Stomach (tissue), 4 donors: ENCODE results near the gene PRLH.

Experiments used
- CTCF ChIP-seq, 7 experiments: fragments of 450-650 bp in 4 of 7; fragments of 200-600 bp in 3 of 7; sonication (generic) in 3 of 7; IDR thresholded peaks; one replicate each; pipeline ENCODE4 v1.5.1; 2016 to 2019; ENCODE audit warnings: antibody characterized with exemption in 7 of 7, control low read depth in 2 of 7, mild to moderate bottlenecking in 1 of 7
- EP300 ChIP-seq: sonication (generic); formaldehyde crosslinking; IDR thresholded peaks from one replicate; pipeline ENCODE4 v1.6.1; 2017; ENCODE audit warnings: antibody characterized with exemption
- POLR2A ChIP-seq, 4 donors: fragments of 450-650 bp; IDR thresholded peaks; one replicate each; pipeline ENCODE4 v1.6.1; 2016; ENCODE audit warnings: antibody characterized with exemption in 4 of 4, control low read depth in 2 of 4, mild to moderate bottlenecking in 1 of 4, moderate library complexity in 1 of 4
- POLR2AphosphoS5 ChIP-seq, 3 donors: sonication (generic); formaldehyde crosslinking; IDR thresholded peaks; one replicate each; pipeline ENCODE4 v1.6.1; 2016; ENCODE audit warnings: antibody characterized with exemption in 3 of 3

GRCh38 chr2:237604391-237604790, 38.0 kb downstream of the PRLH start:
- TF ChIP-seq EP300, result no peak
- no peak for TF ChIP-seq CTCF (IDR thresholded peaks at IDR 0.05)
- TF ChIP-seq POLR2AphosphoS5 (IDR thresholded peaks at IDR 0.05), result no peak
- no peak for TF ChIP-seq POLR2A (IDR thresholded peaks at IDR 0.05)
